Measurements from ENCODE around the gene TRPC4.

DNA sequence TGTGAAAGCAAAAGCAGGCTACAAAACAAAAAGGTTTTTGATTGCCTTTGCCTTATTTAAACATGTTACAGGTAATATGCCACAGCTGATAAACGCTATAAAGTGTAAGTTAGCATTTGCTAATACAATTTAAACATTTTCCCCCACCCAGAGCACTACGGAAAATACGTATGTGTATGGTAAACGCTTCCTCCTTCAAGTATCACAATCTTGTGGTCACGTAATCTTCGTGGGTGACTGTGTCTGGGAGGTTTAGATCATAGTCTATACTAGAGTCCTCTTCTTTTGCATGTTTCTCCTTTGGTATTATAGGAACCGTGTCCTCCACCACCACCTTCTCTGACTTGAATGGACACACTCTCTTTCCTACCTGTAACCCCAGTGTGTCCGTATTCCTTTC, 232.9 kb downstream of the TRPC4 start:
- TF ChIP-seq POLR2A (IDR thresholded peaks at IDR 0.05), result no peak
- TF ChIP-seq, protein P1, sequence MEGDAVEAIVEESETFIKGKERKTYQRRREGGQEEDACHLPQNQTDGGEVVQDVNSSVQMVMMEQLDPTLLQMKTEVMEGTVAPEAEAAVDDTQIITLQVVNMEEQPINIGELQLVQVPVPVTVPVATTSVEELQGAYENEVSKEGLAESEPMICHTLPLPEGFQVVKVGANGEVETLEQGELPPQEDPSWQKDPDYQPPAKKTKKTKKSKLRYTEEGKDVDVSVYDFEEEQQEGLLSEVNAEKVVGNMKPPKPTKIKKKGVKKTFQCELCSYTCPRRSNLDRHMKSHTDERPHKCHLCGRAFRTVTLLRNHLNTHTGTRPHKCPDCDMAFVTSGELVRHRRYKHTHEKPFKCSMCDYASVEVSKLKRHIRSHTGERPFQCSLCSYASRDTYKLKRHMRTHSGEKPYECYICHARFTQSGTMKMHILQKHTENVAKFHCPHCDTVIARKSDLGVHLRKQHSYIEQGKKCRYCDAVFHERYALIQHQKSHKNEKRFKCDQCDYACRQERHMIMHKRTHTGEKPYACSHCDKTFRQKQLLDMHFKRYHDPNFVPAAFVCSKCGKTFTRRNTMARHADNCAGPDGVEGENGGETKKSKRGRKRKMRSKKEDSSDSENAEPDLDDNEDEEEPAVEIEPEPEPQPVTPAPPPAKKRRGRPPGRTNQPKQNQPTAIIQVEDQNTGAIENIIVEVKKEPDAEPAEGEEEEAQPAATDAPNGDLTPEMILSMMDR (IDR thresholded peaks at IDR 0.05), result no peak
- TF ChIP-seq POLR2AphosphoS5 (IDR thresholded peaks at IDR 0.05), result no peak
- TF ChIP-seq EP300 (IDR thresholded peaks at IDR 0.05), result no peak
